ENCODE measurements around the gene FBXL15. TPM values are rescaled to one million over a fixed set of nuclear protein-coding genes. Genes with fewer than 3 reads are reported as not detected.

FBXL15 gene
- total and polyA plus RNA-seq, 9 of the 15 experiments (the other 6 are each of a cell fraction or from before 2014, with no cell fraction given) = 0.08 to 25.9 (median 3.5) TPM

DNA sequence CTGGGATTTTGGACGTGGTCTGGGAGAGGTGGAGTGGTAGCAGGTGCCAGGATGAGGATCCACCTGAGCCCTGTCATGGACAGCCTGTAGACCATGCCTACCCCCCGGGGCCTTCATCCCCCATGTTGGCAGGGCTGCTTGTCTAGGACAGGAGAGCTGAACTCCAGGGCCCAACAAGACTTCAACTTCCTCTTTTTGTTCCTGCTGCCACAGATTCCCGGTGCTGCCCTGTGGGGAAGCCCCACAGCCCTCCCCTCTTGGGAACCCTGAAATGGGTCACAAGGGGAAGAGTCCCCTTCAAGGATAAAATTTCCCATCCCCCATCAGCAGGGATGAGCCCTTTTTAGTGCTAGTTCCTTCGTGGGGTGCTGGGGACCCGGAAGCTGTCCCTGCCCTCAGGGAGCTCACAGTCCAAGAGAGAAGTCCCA lies 13.0 kb downstream of the FBXL15 start (continued):
- no peak for TF ChIP-seq JUND (IDR thresholded peaks at IDR 0.05; ENCODE audit: borderline replicate concordance, low read depth, low read length)
- no peak for TF ChIP-seq JUND (tag; IDR thresholded peaks at IDR 0.05; ENCODE audit: borderline replicate concordance, low read depth, low read length)
- TF ChIP-seq SNIP1 (IDR thresholded peaks at IDR 0.05; ENCODE audit: low read depth) = no peak
- TF ChIP-seq, protein P1, sequence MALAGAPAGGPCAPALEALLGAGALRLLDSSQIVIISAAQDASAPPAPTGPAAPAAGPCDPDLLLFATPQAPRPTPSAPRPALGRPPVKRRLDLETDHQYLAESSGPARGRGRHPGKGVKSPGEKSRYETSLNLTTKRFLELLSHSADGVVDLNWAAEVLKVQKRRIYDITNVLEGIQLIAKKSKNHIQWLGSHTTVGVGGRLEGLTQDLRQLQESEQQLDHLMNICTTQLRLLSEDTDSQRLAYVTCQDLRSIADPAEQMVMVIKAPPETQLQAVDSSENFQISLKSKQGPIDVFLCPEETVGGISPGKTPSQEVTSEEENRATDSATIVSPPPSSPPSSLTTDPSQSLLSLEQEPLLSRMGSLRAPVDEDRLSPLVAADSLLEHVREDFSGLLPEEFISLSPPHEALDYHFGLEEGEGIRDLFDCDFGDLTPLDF (CRISPR knock-in tag; IDR thresholded peaks at IDR 0.05) = no peak
- no peak for TF ChIP-seq DIDO1 (tag; IDR thresholded peaks at IDR 0.05; ENCODE audit: low read depth)
- TF ChIP-seq, protein P2, sequence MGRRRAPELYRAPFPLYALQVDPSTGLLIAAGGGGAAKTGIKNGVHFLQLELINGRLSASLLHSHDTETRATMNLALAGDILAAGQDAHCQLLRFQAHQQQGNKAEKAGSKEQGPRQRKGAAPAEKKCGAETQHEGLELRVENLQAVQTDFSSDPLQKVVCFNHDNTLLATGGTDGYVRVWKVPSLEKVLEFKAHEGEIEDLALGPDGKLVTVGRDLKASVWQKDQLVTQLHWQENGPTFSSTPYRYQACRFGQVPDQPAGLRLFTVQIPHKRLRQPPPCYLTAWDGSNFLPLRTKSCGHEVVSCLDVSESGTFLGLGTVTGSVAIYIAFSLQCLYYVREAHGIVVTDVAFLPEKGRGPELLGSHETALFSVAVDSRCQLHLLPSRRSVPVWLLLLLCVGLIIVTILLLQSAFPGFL (CRISPR knock-in tag; IDR thresholded peaks at IDR 0.05) = no peak
- no peak for TF ChIP-seq ZFPM2 (CRISPR knock-in tag; IDR thresholded peaks at IDR 0.05)
- TF ChIP-seq KLF16 (IDR thresholded peaks at IDR 0.05) = no peak
- 0 out of 4 replicates have a peak, but pooled peaks of 1 of the 2 experiments have one; percentile 16 for TF ChIP-seq MAZ (CRISPR knock-in tag; conservative IDR thresholded peaks at IDR 0.05 in 1 of 2, IDR thresholded peaks at IDR 0.05 in 1 of 2)
